HT-29 (cell line): ENCODE measurements around the gene ASIC1. TPM values are rescaled to one million over a fixed set of nuclear protein-coding genes. Genes with fewer than 3 reads are reported as not detected.

ENCODE experiments used
- DNase-seq: peaks from one replicate; pipeline ENCODE4 v3.0.0-alpha.2; 2015; ENCODE audit warnings: low spot score
- total RNA-seq: library from RNA; depleted of rRNA; stranded (reverse); fragments of >200 nt; shearing (Covaris generic); gene quantifications from 2 replicates; pipeline ENCODE4 v1.2.3, GENCODE V29; 2014

Gene ASIC1
- total RNA-seq, 1 experiment from 2014 or later, result 6.7 TPM

DNA sequence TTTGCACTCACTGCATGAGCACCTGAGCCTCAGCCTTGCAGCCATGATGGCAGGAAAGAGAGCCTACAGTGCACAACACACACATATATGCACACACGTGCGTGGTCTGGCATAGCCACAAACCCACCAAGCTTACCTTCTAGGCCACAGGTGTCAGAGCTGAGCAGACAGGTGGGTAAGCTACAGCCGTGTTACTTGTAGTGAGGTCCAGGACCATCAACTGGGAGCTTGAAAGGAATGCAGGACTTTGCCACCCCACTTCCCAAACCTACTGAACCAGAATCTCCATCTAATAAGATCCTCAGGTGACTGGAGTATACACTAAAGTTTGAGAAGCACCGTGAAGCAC, 2.7 kb downstream of the ASIC1 start:
- DNase-seq, result no peak

GRCh38 chr12:50061171-50061570, 3.8 kb downstream of the ASIC1 start:
- DNase-seq, result no peak

- DNase-seq, result no peak
Observed at GRCh38 chr12:50061946-50062686, 4.7 kb downstream of the ASIC1 start.

DNA sequence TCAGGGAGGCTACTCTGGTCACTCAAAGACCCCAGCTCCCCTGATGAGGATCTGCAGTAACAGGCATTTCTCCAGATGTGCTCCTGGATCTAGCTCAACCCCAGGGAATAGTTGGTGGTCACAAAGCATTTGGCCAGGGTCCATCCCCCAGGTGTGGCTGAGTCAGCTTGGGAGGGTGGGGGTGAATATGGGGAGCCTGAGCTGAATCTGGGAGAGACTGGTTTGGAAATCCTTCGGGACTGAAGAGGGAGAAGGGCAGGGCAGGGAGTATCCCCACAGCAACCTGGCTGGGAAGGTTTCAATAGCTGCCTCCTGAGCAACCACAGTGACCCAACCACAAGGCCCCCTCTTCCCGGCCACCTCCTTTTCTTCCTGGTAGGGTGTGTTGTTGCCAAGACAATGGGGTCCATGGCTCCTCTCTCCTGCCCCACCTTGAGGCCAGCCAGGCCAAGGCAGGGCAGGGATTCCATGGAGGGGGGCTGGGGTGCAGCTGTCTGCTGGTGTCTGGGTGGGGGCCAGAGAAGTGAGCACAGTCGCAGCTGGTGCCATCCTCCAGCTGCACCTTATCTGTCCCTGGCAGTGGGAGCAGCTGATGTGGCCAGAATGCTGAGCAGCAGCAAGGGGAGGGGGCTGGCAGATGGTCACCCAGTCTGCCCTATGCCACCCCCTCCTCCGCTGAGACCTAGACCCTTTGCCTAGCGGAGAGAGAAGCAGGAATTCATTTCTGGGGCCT, 5.5 kb downstream of the ASIC1 start:
- no peak for DNase-seq

DNA sequence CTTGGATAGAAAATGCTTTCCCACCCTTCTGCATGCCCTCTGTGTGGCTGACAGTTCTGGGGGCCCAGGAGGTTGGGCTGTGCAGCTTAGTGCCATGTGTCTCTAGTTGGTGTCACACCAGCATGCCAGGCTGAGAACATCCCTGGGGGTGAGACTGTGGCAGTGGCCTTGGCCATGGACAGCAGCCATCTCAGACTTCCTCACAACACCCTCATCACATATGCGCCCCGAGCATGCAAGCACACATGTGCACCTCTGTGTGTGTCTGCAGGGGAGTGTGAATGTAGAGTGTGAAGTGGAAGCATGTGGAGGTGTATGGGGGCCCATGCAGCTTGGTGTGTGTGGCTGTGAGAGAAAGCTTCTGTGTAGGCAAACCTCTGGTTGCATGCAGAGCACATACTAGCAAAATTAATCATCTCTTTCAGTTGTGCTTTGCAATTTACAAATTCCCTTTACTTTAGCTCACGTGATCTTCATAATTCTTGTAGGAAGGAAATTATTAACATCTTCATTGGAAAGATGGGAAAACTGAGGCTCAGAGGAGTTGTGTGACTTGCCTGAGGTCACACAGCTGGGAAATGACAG, 8.4 kb downstream of the ASIC1 start:
- no peak for DNase-seq

DNA sequence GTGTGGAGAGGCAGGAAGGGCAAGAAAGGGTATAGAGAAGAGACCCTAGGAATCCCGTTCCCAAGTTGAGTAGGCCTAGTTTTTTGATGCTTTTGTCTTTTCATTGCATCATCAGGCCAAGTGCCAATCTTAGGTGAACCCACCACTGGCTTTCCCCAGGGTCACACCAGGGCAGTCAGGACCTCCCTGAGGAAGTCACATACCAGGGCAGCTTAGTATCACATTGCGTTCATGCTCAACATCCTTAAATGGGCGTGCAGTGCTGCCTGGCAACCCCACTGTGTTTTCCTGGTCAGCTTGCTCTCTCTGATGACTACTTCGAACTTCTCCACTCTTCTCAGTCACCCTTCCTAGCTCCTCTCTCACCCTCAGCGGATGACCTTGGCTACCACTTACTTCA, 9.0 kb downstream of the ASIC1 start:
- no peak for DNase-seq

DNA sequence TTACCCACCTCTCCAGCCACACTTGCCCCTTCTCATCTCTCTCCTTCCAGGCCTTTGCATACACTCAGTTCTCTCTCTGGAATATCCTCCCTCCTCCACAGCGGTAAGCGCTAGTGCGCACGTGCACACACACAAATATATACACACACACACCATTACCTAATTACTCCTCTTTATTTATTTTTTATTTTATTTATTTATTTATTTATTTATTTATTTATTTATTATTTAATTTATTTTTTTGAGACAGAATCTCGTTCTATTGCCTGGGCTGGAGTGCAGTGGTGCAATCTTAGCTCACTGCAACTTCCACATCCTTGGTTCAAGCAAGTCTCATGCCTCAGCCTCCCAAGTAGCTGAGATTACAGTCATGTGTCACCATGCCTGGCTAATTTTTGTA, 11.7 kb downstream of the ASIC1 start:
- DNase-seq, result no peak

DNA sequence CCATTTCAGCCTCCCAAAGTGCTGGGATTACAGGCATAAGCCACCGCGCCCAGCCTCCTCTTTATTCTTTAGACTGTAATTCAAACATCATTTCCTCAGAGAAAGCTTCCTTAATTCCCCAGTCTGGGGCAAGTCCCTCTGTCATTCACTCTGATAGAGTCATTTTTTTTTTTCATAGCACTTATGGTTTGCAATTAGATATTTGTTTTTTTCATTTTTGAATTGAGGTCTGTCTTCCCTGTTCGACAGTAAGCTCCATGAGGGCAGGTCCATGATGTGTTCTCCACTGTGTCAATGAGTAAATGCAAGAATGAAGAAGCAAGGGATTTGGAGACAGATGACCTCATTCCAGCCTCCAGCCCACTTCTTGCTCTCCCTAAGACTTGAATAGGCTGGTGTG, 12.1 kb downstream of the ASIC1 start:
- no peak for DNase-seq

DNA sequence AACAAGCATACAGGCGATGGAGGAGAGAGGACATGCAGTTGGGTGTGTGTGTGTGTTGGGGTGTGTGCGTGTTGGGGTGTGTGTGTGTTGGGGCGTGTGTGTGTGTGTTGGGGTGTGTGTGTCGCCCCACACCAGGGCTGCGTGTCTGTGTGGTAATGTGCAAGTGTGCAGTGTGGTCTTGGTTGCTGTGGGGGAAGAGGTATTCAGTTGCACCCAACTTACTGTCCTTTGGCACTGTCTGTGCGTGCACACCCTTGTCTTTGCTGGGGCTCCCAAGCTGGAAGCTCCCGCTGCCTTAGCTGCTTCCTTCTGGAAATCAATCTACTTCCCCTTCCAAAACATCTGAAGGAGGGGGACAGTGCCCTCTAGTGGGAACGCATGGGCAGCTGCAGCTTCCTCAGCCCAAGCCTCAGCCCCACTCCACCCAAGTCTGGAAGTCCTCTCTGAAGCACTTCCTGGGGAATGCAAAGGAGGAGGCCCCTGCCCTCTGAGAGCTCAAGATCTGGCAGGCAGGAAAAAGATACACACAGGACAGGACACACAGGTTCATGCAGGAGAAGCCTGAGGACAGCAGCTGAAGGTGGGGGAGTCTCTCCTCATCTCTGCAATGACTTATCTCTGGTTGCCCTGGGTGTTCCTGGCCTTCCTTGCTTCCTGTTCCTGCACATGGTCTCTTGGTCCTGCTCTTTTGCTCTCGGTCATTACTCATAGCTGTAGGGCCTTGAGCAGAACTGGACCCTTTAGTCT, 13.1 kb downstream of the ASIC1 start:
- peak; percentile 86 for DNase-seq

DNA sequence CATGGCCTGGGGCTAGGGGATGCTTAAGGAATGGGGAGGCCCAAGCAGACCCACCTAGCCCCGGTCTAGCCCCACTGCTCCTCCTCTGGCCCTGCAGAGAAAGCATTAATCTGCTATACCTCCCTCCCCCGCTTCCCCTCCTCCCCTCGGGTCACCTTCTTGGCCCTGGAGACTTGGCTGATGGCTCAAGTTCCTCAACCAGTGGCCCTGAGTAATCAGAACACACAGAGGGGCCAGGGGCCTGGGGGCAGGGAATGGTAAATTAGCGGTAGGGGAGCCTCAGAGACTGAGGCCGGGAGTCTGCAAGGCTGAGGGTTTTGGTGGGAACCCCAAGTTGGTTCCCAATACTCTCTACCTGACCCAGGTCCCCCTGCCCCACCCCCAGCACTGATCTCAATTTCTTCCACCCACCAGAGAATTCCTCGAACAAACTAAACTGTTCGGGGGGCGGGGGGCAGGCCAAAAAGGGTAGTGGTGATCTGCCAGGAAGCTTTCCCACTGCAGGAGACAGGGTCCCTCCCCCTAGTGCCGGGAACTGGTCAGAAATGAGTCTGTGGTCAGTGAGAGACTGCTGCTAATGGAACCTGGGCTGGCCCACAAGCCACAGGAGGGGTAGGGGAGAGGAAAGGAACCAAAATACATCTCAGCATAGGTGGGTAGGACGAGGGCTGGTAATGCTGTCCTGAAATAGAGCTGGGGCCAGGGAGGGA, 15.0 kb downstream of the ASIC1 start:
- DNase-seq, result no peak

GRCh38 chr12:50073206-50073605, 15.8 kb downstream of the ASIC1 start:
- peak; percentile 46 for DNase-seq

GRCh38 chr12:50073712-50074111, 16.3 kb downstream of the ASIC1 start:
- no peak for DNase-seq

DNA sequence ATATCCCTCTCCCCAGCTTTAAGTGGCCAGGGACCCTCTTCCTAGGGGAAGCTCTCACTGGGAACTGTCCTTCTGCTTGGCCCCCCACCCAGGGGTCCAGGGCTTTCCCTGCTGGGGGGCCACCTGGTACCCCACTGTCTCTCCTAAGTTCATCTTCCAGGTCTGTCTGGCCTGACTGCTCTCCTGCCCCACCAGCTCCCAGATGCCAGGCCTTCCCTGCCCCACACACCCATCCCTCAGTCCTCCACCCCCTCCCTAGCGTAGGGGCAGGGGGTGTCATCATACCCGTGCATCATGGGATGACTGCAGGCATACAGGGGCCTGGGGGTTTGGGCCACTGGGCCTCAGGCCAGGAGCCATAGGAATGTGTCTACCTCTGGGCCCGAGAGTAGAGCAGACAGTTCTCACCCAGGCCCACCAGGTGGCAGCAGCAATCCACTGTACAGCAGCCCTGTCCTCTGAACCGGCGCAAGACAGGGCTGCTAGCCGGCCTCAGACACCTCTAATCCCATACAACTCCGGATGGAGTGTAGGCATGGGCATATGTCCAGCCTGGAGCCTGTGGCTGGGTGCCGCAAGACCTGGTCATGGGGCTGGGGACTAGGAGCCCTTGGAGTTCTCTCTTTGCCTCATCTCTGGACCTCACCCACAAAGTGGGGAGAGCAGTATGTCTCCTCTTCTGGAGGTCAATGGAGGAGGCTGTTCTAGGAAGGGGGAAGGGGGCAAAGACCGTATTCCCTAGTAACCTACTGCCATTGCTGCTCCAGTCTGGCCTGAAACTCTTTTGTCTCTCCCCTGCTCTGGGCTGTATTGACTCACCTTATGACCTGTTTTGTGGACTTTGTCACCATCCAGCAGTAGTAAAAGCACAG, 17.8 kb downstream of the ASIC1 start:
- DNase-seq, result peak; percentile 90

DNA sequence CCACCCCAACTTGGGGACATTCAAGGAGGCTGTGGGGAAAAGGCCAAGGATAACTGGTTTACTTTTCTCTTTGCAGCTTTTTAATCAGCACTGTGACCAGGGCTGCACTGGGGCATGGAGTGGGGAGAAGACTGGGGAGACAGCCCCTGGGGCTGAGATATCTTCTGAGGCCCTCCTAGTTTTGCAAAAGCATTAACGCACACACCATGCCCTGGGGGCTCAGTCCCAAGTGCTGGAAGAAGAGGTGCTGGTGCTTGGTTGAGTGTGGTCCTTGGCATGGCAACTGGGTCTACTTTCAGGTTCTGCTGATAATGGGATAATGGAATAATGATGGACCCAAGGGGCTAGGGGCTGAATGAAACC, 18.4 kb downstream of the ASIC1 start:
- DNase-seq, result no peak

DNA sequence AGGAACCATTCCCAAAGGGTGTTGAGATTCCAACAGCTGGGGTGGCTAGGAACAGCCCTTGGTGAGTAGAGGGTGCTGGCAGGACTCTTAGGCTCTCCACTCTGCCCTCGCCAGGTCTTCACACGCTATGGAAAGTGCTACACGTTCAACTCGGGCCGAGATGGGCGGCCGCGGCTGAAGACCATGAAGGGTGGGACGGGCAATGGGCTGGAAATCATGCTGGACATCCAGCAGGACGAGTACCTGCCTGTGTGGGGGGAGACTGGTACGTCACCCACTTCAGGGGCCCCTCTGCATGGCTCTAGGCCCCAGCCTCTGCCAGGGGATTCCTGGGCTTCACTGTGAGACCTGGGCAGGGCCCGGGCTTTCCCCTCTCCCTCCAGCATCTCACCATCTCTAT, 19.7 kb downstream of the ASIC1 start:
- DNase-seq, result no peak

- no peak for DNase-seq
Observed at GRCh38 chr12:50078281-50078680, 20.9 kb downstream of the ASIC1 start.

GRCh38 chr12:50079771-50080170, 22.4 kb downstream of the ASIC1 start:
- DNase-seq, result no peak

- no peak for DNase-seq
Observed at GRCh38 chr12:50081096-50081808, 23.9 kb downstream of the ASIC1 start.

GRCh38 chr12:50082644-50083043, 25.2 kb downstream of the ASIC1 start:
- peak; percentile 67 for DNase-seq

- DNase-seq, result no peak
Observed at GRCh38 chr12:50083301-50083700, 25.9 kb downstream of the ASIC1 start.
